ENCODE results near the gene AUP1.

- no peak for TF ChIP-seq POLR2A (IDR thresholded peaks at IDR 0.05)
- TF ChIP-seq CTCF (IDR thresholded peaks at IDR 0.05): no peak
These were observed 44.4 kb upstream of the AUP1 start for GRCh38 chr2:74573747-74574562.

Measured in heart left ventricle (tissue), 13 donors.